Neuronal stem cell (in vitro differentiated cells): ENCODE measurements around the gene PARP8.

Experiments used
- DNase-seq: peaks from one replicate; pipeline ENCODE4 v3.0.0-alpha.2; 2013; ENCODE audit warnings: low spot score
- H2AFZ ChIP-seq: one replicate; pipeline ENCODE4 v1.6.1; 2013; ENCODE audit warnings: mild to moderate bottlenecking, low read length, inconsistent platforms
- H2AK5ac ChIP-seq: 2 replicates; pipeline ENCODE4 v1.6.1; 2013; ENCODE audit warnings: low read depth, mild to moderate bottlenecking, inconsistent platforms, low read length, moderate library complexity, mixed read lengths
- H2BK120ac ChIP-seq: 2 replicates; pipeline ENCODE4 v1.6.1; 2013; ENCODE audit warnings: low read depth, mild to moderate bottlenecking, inconsistent platforms, low read length, moderate library complexity, mixed read lengths
- H2BK12ac ChIP-seq: one replicate; pipeline ENCODE4 v1.6.1; 2013; ENCODE audit warnings: low read length, inconsistent platforms
- H2BK15ac ChIP-seq: 2 replicates; pipeline ENCODE4 v1.6.1; 2013; ENCODE audit warnings: mild to moderate bottlenecking, low read length, inconsistent platforms, mixed read lengths
- H2BK5ac ChIP-seq: one replicate; pipeline ENCODE4 v1.6.1; 2013; ENCODE audit warnings: inconsistent platforms, mild to moderate bottlenecking, low read length, moderate library complexity
- H3K14ac ChIP-seq: one replicate; pipeline ENCODE4 v1.6.1; 2013; ENCODE audit warnings: low read length, inconsistent platforms
- H3K18ac ChIP-seq: 2 replicates; pipeline ENCODE4 v1.6.1; 2013; ENCODE audit warnings: low read length, inconsistent platforms
- H3K23ac ChIP-seq: 2 replicates; pipeline ENCODE4 v1.6.1; 2013; ENCODE audit warnings: low read depth, mild to moderate bottlenecking, mixed read lengths, low read length, inconsistent platforms; ENCODE audit not compliant: poor library complexity
- H3K27ac ChIP-seq: replicated peaks from 3 replicates; pipeline ENCODE4 v1.5.1; 2013; ENCODE audit warnings: low read length, inconsistent platforms
- H3K27me3 ChIP-seq, 3 experiments: 2 replicates each; pipeline ENCODE4 v1.6.1; 2013; ENCODE audit warnings: low read length in 3 of 3, mild to moderate bottlenecking in 2 of 3, inconsistent platforms in 1 of 3, low read depth in 1 of 3, mixed read lengths in 1 of 3, moderate library complexity in 1 of 3; ENCODE audit not compliant: control insufficient read depth in 3 of 3, insufficient read depth in 3 of 3
- H3K36me3 ChIP-seq, 2 donors: replicated peaks in 1 of 2; 2 replicates each; pipeline ENCODE4 v1.6.1; 2013; ENCODE audit warnings: low read length in 2 of 2; ENCODE audit not compliant: control insufficient read depth in 2 of 2, insufficient read depth in 2 of 2
- H3K4ac ChIP-seq: 2 replicates; pipeline ENCODE4 v1.6.1; 2013; ENCODE audit warnings: inconsistent platforms, mild to moderate bottlenecking, low read length, moderate library complexity
- H3K4me1 ChIP-seq, 2 donors: 1 replicate in 1 of 2; 2 replicates in 1 of 2; pipeline ENCODE4 v1.6.1; 2013; ENCODE audit warnings: low read length in 2 of 2, low read depth in 1 of 2; ENCODE audit not compliant: control insufficient read depth in 2 of 2, insufficient read depth in 1 of 2
- H3K4me2 ChIP-seq: one replicate; pipeline ENCODE4 v1.6.1; 2013; ENCODE audit warnings: mild to moderate bottlenecking, low read length, inconsistent platforms; ENCODE audit not compliant: insufficient read depth, poor library complexity, severe bottlenecking
- H3K4me3 ChIP-seq, 2 donors: 2 replicates each; pipeline ENCODE4 v1.5.1; 2013; ENCODE audit warnings: low read length in 2 of 2, mild to moderate bottlenecking in 2 of 2, inconsistent platforms in 1 of 2, moderate library complexity in 1 of 2
- H3K79me1 ChIP-seq: one replicate; pipeline ENCODE4 v1.6.1; 2013; ENCODE audit warnings: low read depth, mild to moderate bottlenecking, inconsistent platforms, low read length, moderate library complexity
- H3K9ac ChIP-seq: one replicate; pipeline ENCODE4 v1.6.1; 2013; ENCODE audit warnings: mild to moderate bottlenecking, low read depth, low read length, inconsistent platforms; ENCODE audit not compliant: poor library complexity
- H3K9me3 ChIP-seq, 2 donors: replicated peaks in 1 of 2; 2 replicates each; pipeline versions ENCODE3 to v1.6.1; 2013; ENCODE audit warnings: low read length in 2 of 2, mild to moderate bottlenecking in 2 of 2, inconsistent platforms in 1 of 2, low read depth in 1 of 2, mixed read lengths in 1 of 2, moderate library complexity in 1 of 2; ENCODE audit not compliant: control insufficient read depth in 2 of 2, insufficient read depth in 1 of 2
- H4K8ac ChIP-seq: one replicate; pipeline ENCODE4 v1.6.1; 2013; ENCODE audit warnings: low read depth, mild to moderate bottlenecking, inconsistent platforms, low read length, moderate library complexity
- H4K91ac ChIP-seq: one replicate; pipeline ENCODE4 v1.6.1; 2013; ENCODE audit warnings: low read length, low read depth, mild to moderate bottlenecking, inconsistent platforms; ENCODE audit not compliant: poor library complexity
- WGBS, 2 donors: extraction: QIAGEN DNeasy Blood & Tissue Kit; methylation state at CpG; one replicate each; pipeline ENCODE4 v1.1.7; 2013; ENCODE audit warnings: missing lambda C conversion rate in 2 of 2, mixed read lengths in 1 of 2; ENCODE audit not compliant: insufficient read length in 2 of 2, insufficient replicate concordance in 1 of 2; ENCODE audit errors: extremely low coverage in 2 of 2; 5-methylcytosine and 5-hydroxymethylcytosine counted together

PARP8 gene

GRCh38 chr5:50730841-50731240 lies 64.4 kb downstream of the PARP8 start:
- WGBS, 2 donors: no CpG with 5 or more reads among the region's 4 CpGs
- no peak overlapping the region for H3K27ac ChIP-seq
- H2AK5ac ChIP-seq: no peak overlapping the region
- H3K18ac ChIP-seq: no peak overlapping the region
- no peak overlapping the region for H2AFZ ChIP-seq
- peaks cover 0 to 2% (median 0%) of the 10 kb centered on the region in 3 experiments for H3K27me3 ChIP-seq
- H3K9ac ChIP-seq: no peak overlapping the region
- H3K36me3 ChIP-seq: no peaks in the 10 kb centered on the region
- H2BK5ac ChIP-seq: no peak overlapping the region
- H3K79me1 ChIP-seq: no peaks in the 10 kb centered on the region
- no peak overlapping the region for H2BK120ac ChIP-seq
- H3K14ac ChIP-seq: no peak overlapping the region
- no peak for DNase-seq
- no peaks in the 10 kb centered on the region for H3K9me3 ChIP-seq
- H4K8ac ChIP-seq: no peak overlapping the region
- no peak overlapping the region for H4K91ac ChIP-seq
- no peak overlapping the region for H3K23ac ChIP-seq
- no peak overlapping the region for H2BK15ac ChIP-seq
- no peak overlapping the region for H2BK12ac ChIP-seq
- no peak overlapping the region for H3K4me2 ChIP-seq
- no peak overlapping the region for H3K4ac ChIP-seq
- no peak overlapping the region for H3K4me3 ChIP-seq
- peaks cover 0 to 6% of the 10 kb centered on the region in 2 donors for H3K4me1 ChIP-seq

- Histone ChIP-seq H4K91ac (no peak overlapping the region), H3K23ac (no peak overlapping the region), H3K27me3 (no peaks in the 10 kb centered on the region), H2AFZ (no peak overlapping the region), H3K4me1 (peaks cover 0 to 2% of the 10 kb centered on the region in 2 donors), H3K14ac (no peak overlapping the region), H4K8ac (no peak overlapping the region), H3K9me3 (no peaks in the 10 kb centered on the region), H3K4me2 (no peak overlapping the region), H2BK12ac (no peak overlapping the region), H3K4ac (no peak overlapping the region), H2BK120ac (no peak overlapping the region), H2BK15ac (no peak overlapping the region), H3K9ac (no peak overlapping the region), H2AK5ac (no peak overlapping the region), H2BK5ac (no peak overlapping the region), H3K18ac (no peak overlapping the region), H3K79me1 (no peaks in the 10 kb centered on the region), H3K27ac (no peak overlapping the region), H3K4me3 (no peak overlapping the region), H3K36me3 (no peaks in the 10 kb centered on the region)
- no CpG with 5 or more reads among the region's 3 CpGs for WGBS, 2 donors
- DNase-seq: no peak
Observed at GRCh38 chr5:50733741-50734140, 67.3 kb downstream of the PARP8 start.

GRCh38 chr5:50738864-50739263 lies 72.4 kb downstream of the PARP8 start:
- H3K27ac ChIP-seq: no peak overlapping the region
- no peak for DNase-seq

GRCh38 chr5:50740832-50741231 lies 74.4 kb downstream of the PARP8 start:
- Histone ChIP-seq H3K23ac (no peak overlapping the region), H3K4me3 (no peak overlapping the region), H2AFZ (no peak overlapping the region), H2BK5ac (no peak overlapping the region), H3K18ac (no peak overlapping the region), H3K4ac (no peak overlapping the region), H4K8ac (no peak overlapping the region), H3K9ac (no peak overlapping the region), H2BK15ac (no peak overlapping the region), H4K91ac (no peak overlapping the region), H3K4me1 (peaks cover 0 to 3% of the 10 kb centered on the region in 2 donors), H3K14ac (no peak overlapping the region), H2BK120ac (no peak overlapping the region), H2BK12ac (no peak overlapping the region), H3K4me2 (no peak overlapping the region), H3K36me3 (no peaks in the 10 kb centered on the region), H3K27me3 (no peaks in the 10 kb centered on the region), H3K9me3 (no peaks in the 10 kb centered on the region), H2AK5ac (no peak overlapping the region), H3K79me1 (peaks cover 2% of the 10 kb centered on the region), H3K27ac (no peak overlapping the region)
- 100% methylated on average over 1 of the region's 4 CpGs; no CpG with 5 or more reads in 1 of the 2 donors for WGBS, 2 donors
- DNase-seq: no peak

More at GRCh38 chr5:50738864-50739263, 72.4 kb downstream of the PARP8 start:
- Histone ChIP-seq H3K4me2 (no peak overlapping the region), H4K8ac (no peak overlapping the region), H3K9me3 (no peaks in the 10 kb centered on the region), H3K18ac (no peak overlapping the region), H3K27me3 (no peaks in the 10 kb centered on the region), H2BK5ac (no peak overlapping the region), H3K4ac (no peak overlapping the region), H3K4me1 (peaks cover 0 to 3% of the 10 kb centered on the region in 2 donors), H3K9ac (no peak overlapping the region), H2AK5ac (no peak overlapping the region), H3K14ac (no peak overlapping the region), H4K91ac (no peak overlapping the region), H3K4me3 (no peak overlapping the region), H2BK12ac (no peak overlapping the region), H3K79me1 (no peaks in the 10 kb centered on the region), H2BK15ac (no peak overlapping the region), H3K23ac (no peak overlapping the region), H2BK120ac (no peak overlapping the region), H3K36me3 (no peaks in the 10 kb centered on the region), H2AFZ (no peak overlapping the region)
- WGBS, 2 donors: no CpG with 5 or more reads among the region's 1 CpG
